Spleen (tissue), 7 donors: ENCODE measurements around the gene OPRD1.

Source experiments
- POLR2AphosphoS5 ChIP-seq, 3 donors: sonication (generic); formaldehyde crosslinking; IDR thresholded peaks; one replicate each; pipeline ENCODE4 v1.5.1; 2017; ENCODE audit warnings: antibody characterized with exemption in 3 of 3
- TF ChIP-seq, protein P1 (sequence below), 11 experiments: fragments of 200-600 bp in 7 of 11; fragments of 450-650 bp in 4 of 11; sonication (generic) in 4 of 11; IDR thresholded peaks in 8 of 11; conservative IDR thresholded peaks in 3 of 11; 1 replicate in 7 of 11; 2 replicates in 4 of 11; pipeline versions ENCODE4 v1.4.0 to v1.8.0; 2016 to 2021; ENCODE audit warnings: antibody characterized with exemption in 11 of 11, inconsistent platforms in 4 of 11, mild to moderate bottlenecking in 1 of 11
- donor health status: DM: no; HTN: no; CAD: no; lungs with moderate emphysema.
- donor health status: DM: no; HTN: no; CAD: no.
- donor health status: DM: no; HTN: no; CAD: no.

- TF ChIP-seq, protein P1, sequence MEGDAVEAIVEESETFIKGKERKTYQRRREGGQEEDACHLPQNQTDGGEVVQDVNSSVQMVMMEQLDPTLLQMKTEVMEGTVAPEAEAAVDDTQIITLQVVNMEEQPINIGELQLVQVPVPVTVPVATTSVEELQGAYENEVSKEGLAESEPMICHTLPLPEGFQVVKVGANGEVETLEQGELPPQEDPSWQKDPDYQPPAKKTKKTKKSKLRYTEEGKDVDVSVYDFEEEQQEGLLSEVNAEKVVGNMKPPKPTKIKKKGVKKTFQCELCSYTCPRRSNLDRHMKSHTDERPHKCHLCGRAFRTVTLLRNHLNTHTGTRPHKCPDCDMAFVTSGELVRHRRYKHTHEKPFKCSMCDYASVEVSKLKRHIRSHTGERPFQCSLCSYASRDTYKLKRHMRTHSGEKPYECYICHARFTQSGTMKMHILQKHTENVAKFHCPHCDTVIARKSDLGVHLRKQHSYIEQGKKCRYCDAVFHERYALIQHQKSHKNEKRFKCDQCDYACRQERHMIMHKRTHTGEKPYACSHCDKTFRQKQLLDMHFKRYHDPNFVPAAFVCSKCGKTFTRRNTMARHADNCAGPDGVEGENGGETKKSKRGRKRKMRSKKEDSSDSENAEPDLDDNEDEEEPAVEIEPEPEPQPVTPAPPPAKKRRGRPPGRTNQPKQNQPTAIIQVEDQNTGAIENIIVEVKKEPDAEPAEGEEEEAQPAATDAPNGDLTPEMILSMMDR (IDR thresholded peaks at IDR 0.05 in 8 of 11, conservative IDR thresholded peaks at IDR 0.05 in 3 of 11), result no peak
- TF ChIP-seq POLR2AphosphoS5 (IDR thresholded peaks at IDR 0.05), result no peak
These were observed 78.5 kb downstream of the OPRD1 start for GRCh38 chr1:28890435-28890834.
